Stimulated activated CD4-positive, alpha-beta T cell treated with anti-CD3 and anti-CD28 coated beads, Interleukin-12 subunit alpha, Interleukin-12 subunit beta, amount 100 ng/mL, for 4 hours (primary cell): Measurements from ENCODE around the gene DLEU7.

ENCODE experiments used
- DNase-seq: peaks from one replicate; pipeline ENCODE4 v3.0.0-alpha.2; 2020

The DLEU7 gene

GRCh38 chr13:50843257-50844083 is at the start of gene DLEU7:
Gene DLEU7, minus strand, starts transcription at chr13:50843692. Its CDS starts 46 bp downstream, at chr13:50843646.
- DNase-seq = no peak

DNA sequence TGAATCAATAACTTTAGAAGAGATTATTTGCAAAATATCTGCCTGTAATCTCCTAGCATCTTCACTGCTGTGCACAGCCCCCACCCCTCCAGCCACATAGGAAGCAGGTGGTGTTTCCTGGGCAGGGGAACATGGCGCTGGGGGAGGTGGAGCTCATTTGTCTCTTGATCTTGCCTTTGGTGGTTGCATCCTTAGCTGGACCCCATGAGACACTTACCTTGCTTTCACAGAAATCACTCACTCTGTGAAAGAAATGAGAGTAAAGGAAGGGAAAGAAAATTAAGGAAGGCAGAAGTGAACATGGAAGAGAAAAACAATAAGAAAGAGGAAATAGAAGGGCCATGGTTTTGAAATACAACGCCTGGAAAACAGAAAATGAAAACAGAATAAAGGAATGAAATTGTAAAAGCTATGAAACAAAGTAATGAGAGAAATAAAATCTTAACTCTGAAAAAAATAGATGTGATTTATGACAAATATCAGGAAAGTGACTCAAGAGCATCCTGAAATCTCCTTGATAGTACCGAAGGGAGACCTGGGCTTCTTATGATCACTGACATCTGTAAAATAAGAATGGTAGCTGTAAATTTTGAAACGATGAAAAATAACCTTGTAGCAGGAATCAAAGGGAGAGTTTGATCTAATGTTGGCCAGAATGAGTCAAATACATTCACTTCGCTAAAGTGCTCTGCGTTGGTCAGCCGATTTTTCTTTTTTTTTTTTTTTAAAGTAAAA is 48.9 kb upstream of the DLEU7 start:
- no peak for DNase-seq

DNA sequence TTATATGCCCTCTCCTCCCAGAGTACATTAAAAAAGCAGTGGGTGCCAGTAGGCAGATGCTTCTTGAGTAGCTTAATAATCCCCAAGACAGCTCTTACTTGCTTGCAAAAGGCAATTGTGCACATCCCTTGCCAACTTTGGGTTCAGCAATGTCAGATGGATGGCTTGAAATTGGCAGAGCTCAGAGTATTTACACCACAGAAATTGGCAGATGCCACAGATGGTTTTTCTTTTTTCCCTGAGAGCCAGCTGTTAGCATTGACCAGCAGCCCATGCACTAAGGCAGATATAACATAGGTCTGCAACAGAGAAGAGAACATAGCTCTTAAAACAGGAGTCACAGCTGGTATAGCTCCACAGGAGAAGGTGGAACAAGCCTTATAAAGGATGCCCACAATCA is 47.7 kb upstream of the DLEU7 start:
- DNase-seq = no peak

GRCh38 chr13:50889317-50889716 is 45.8 kb upstream of the DLEU7 start:
- DNase-seq = no peak

DNA sequence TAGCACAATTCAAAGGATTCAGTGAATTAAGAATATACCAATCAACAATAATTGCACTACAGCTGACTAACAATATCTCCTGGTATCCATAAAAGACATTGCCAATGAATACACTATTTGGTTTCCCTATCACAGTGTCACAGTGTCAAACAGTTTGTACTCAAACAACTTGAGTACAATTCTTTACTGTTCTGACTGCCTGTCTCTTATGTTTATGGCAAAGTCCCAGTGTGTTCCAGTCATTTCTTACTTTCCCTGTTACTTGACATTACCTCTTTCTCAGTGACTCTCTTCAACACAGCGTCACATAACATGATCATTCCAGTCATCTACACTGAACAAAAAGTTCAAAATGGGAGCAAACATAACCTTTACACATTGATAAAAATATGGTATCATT is 44.9 kb upstream of the DLEU7 start:
- DNase-seq = no peak

GRCh38 chr13:50887151-50887550 is 43.7 kb upstream of the DLEU7 start:
- DNase-seq = no peak

- no peak for DNase-seq
Measured at GRCh38 chr13:50884265-50884664, 40.8 kb upstream of the DLEU7 start.

DNA sequence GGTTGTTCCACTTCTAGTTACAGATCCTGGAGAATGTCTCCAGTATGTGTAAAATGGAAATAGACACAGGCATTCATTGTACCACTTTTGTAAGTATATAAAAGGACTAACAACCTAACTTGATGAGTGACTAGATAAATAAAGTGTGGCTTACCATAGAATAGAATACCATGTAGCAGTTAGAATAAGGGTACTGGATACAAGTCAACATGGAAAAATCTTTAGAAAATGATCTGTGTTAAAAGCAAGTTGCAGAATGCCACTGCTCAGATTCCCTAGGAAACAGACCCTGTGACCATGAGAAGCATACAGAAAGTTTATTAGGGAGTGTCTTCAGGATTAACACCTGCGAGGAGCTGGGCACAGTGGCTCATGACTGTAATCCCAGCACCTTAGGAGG is 40.2 kb upstream of the DLEU7 start:
- DNase-seq = no peak

DNA sequence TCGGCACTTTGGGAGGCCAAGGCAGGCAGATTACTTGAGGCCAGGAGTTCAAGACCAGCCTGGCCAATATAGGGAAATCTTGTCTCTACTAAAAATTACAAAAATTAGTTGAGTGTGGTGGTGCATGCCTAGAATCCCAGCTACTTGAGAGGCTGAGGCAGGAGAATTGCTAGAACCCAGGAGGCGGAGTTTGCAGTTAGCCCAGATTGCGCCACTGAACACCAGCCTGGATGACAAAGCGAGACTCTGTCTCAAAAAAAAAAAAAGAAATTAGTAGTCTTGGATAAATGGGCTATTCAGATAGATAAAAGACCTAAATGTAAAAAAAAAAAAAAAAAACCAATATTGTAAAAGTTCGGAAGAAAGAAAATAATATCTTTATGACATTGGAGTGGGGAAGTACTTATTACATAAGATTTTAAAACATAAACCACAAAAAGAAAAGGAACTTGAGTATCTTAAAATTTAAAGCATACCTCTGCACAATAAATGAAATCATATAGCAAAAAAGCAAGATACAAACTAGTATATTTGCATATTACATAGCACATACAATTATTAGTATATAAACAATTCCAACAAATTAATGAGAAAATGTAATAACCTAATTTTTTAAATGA is 39.4 kb upstream of the DLEU7 start:
- DNase-seq = no peak

GRCh38 chr13:50873991-50874390 is 30.5 kb upstream of the DLEU7 start:
- DNase-seq = no peak

DNA sequence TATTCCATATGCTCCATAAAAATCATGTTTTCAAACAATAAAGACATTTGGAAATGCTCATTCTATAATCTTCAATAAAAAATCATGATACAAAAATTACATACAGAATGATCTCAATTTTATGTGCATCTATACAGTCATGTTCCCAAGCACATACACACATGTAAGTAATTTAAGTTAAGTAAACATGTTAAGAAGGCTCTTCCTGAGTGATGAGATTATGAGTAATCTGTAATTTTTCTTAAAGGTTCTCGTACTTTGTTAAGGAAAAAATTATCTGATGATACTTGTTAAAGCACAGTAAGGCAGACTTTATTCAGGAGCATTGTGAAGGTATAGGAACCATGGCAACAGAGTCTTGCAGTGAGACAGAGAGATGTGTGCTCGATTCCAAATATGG is 30.0 kb upstream of the DLEU7 start:
- DNase-seq = no peak

DNA sequence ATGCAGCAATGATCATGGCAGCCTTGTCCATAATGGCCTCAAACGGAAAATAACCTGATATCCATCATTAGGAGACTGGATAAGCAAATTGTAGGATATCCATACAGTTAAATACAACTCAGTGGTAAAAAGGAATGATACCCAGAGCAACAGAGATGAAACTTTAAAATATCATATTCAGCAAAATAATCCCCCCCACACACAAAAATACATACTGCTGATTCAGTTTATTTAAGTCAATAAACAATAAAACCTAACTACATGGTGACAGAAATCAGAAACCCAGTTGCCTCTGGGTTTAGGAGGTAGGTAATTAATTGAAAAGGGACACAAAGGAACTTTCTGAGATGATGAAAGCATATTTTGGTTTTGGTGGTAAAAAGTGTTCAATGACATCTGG is 27.9 kb upstream of the DLEU7 start:
- no peak for DNase-seq

DNA sequence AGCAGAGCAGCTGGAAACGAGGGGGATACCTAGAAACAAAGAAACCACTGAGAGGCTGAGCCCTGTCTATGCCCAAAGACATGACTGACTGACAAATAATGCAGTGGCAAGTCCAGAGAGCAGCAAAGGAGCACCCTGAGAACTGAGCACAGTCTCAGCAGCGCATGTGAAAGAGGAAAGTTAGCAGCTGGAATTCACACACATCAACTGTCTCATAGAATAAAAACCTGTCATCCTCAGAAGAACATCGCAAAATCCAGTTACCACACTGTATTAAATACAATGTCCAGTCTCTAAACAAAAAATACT is 24.1 kb upstream of the DLEU7 start:
- DNase-seq = no peak

GRCh38 chr13:50866817-50867636 is 23.5 kb upstream of the DLEU7 start:
- no peak for DNase-seq

GRCh38 chr13:50864492-50864891 is 21.0 kb upstream of the DLEU7 start:
- no peak for DNase-seq

DNA sequence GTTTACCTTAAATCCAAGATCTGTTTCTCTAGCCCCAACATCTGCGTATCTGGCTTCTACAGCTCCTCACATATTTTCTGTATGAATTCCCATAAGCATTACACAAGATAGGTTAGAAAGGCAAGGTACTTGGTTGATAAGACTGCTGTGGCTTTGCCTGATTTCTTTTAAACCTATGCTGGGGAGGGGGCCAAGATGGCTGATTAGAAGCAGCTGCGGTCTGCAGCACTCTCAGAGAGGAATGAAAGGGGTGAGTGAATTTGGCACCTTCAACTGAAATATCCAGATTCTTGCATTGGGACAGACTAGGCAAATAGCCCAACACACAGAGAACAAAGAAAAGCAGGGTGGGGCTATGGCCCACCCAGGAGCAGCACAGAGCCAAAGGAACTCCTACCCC is 12.2 kb upstream of the DLEU7 start:
- no peak for DNase-seq

GRCh38 chr13:50850445-50850844 is 7.0 kb upstream of the DLEU7 start:
- no peak for DNase-seq

DNA sequence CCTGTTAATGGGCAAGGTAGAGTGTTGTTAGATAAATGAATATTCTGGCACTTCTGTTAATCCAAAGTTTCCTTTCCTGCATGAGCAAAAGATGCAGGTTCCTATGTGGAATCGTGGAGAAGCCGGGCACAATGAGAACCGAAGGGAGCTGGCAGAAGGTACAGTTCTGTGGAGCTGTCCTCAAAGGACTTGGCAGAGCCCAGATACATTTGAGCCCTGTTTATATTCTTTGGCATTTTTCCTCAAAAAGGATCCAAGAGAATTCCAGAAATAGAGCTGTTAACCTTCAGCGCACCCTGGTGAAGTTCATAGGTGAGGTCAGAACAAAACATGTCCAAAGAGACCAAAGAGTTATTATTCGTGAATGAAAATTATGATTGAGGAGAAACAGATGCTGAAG is 4.0 kb upstream of the DLEU7 start:
- no peak for DNase-seq

DNA sequence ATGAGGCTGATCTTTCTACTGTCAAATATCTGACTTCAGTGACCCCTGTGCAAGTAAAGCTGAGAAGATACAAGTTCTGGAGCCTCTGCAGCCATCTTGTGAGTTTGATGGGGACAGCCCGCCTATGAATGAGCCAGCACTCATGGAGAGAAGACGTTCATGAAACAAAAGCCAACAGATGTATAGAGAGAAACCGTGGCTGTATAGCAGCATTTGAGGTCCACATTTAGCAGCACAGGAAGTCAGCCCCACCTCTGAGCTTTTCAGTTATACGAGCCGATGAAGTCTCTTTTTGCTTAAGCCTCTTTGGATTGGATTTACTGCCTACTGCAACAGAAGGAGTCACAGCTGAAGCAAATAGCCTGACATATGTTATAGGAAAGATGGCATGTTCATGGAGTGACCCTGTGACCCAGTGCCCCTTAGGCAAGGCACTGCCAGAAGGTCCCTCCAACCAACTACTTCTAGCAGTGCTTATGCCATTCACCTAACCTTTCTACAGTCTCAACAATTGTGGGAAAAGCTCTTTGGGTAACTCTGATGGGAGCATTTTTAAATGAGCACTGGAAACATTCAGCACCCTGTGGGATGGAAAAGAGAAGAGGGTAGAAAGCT is 3.5 kb upstream of the DLEU7 start:
- DNase-seq = no peak

DNA sequence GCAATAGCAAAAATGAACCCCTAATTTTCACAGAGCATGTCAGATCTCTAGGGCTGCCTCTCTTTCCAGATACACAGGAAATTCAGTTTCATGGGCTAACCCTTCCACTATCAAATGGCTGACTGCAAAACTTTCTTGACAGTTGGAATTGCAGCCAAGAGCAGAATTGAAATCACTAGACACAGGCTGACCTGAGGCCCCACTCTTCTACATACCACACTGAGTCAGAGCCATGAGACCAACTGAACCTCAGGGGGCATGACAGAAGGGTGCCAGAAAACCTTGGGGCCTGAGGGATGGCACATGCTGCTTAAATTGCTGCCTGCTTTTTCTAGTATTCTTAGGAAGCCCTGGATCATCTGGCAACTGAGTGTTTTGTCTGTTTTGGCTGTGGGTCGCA is 1.7 kb upstream of the DLEU7 start:
- no peak for DNase-seq

GRCh38 chr13:50844084-50844875 is 788 bp upstream of the DLEU7 start:
- no peak for DNase-seq

DNA sequence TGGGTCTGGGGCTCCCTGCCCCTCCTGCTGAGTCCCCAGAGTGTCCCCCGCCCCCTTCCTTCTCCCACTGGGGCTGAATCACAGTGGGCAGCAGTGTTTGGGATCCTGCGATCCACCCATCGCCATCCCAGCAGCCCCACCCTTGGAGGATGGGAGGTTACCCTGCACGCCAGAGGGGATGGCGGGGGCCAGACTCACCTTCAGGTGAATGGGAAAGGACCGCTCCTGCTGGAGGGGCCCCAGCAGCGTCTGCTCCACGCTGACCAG is 569 bp downstream of the DLEU7 start:
- DNase-seq = no peak
